GM10248 (cell line): ENCODE measurements around the gene ARHGEF12.

Experiments
- CTCF ChIA-PET: fragments of 300-600 bp; sonication (Branson Sonifier 250); formaldehyde crosslinking; extraction: SDS; loops from one replicate; lab custom pipeline; 2021; ENCODE audit warnings: antibody characterized with exemption; lab: Yijun Ruan, JAX
- POLR2A ChIA-PET: fragments of 350-650 bp; sonication (Branson Sonifier 250); formaldehyde crosslinking; extraction: SDS; loops from one replicate; lab custom pipeline; 2020; ENCODE audit warnings: antibody characterized with exemption; lab: Yijun Ruan, JAX
- DNase-seq: peaks from one replicate; pipeline ENCODE4 v3.0.0; 2012; ENCODE audit errors: extremely low spot score
- TF ChIP-seq, protein P1 (sequence below): IDR thresholded peaks from 2 replicates; pipeline ENCODE4 v1.5.1; 2012; ENCODE audit warnings: mild to moderate bottlenecking, low read depth; ENCODE audit errors: extremely low read depth, missing control alignments, control extremely low read depth

The ARHGEF12 gene

GRCh38 chr11:120532832-120533196, 196.6 kb downstream of the ARHGEF12 start:
- ChIA-PET CTCF (interaction anchor here (1.5 kb wide), 1 partner anchor 19 kb away, joined by 3 read pairs; no protein-coding TSS in a partner anchor), POLR2A (no interaction called here)
- TF ChIP-seq, protein P1, sequence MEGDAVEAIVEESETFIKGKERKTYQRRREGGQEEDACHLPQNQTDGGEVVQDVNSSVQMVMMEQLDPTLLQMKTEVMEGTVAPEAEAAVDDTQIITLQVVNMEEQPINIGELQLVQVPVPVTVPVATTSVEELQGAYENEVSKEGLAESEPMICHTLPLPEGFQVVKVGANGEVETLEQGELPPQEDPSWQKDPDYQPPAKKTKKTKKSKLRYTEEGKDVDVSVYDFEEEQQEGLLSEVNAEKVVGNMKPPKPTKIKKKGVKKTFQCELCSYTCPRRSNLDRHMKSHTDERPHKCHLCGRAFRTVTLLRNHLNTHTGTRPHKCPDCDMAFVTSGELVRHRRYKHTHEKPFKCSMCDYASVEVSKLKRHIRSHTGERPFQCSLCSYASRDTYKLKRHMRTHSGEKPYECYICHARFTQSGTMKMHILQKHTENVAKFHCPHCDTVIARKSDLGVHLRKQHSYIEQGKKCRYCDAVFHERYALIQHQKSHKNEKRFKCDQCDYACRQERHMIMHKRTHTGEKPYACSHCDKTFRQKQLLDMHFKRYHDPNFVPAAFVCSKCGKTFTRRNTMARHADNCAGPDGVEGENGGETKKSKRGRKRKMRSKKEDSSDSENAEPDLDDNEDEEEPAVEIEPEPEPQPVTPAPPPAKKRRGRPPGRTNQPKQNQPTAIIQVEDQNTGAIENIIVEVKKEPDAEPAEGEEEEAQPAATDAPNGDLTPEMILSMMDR = no peak
- no peak for DNase-seq

DNA sequence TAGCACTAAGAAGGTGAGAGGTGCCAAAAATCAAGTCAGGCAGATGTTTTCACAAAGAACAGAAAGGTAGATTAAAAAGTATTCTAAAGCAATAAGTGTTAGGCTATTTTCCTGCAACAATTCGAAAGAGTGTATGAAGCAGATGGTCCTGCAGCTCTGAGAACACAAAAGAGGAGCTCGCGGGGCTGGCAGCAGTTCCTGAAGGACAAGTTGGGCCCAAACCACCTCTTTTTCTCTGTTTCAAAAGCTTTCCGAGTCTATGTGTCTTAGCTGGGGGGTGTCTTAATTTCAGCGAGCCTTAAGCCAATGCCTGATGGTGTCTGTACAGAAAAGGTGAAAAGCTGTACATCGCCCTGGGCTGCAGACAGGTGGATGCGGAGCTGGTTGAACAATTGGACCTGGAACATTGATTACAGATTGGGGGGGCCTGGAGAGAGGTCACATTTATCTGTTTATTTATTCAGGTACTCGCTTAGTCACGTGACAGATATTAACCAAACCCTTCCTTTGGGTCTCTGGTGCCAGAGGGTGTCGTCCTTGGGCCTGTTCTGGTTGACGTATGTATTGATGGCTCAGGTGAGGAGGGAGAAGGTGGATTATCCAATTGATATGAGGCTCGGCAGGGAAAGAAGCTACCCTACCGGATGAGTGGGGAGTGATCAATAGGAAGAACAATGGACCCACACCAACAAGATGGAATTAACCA, 200.0 kb downstream of the ARHGEF12 start:
- DNase-seq = no peak
- ChIA-PET POLR2A (no interaction called here), CTCF (interaction anchor here (1.3 to 1.6 kb wide), 3 partner anchors 17 to 149 kb away, joined by 3 to 4 read pairs (median 3); no protein-coding TSS in a partner anchor)
- TF ChIP-seq, protein P1 = no peak

DNA sequence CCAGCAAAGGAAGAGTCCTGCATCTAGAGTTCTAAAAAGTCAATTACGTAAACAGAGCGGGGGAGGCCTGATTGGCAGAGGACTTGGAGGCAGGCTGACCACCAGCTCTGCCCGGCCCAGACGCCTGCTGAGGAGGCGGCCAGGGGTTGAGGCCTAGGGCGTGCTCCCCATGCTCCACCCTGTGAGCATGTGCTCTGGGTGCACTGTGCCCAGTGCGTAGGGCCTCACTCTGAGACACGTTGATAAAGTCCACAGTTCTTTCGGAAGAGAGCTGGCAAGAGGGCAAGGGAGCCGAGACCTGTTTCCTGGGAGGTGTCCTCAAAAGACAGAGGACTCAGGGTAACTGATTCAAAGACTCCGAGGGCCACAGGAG, 200.6 kb downstream of the ARHGEF12 start:
- POLR2A ChIA-PET = no interaction called here
- no peak for DNase-seq
- CTCF ChIA-PET = interaction anchor here (1.3 to 1.6 kb wide), 3 partner anchors 18 to 149 kb away, joined by 3 to 4 read pairs (median 3); no protein-coding TSS in a partner anchor
- TF ChIP-seq, protein P1 = no peak

DNA sequence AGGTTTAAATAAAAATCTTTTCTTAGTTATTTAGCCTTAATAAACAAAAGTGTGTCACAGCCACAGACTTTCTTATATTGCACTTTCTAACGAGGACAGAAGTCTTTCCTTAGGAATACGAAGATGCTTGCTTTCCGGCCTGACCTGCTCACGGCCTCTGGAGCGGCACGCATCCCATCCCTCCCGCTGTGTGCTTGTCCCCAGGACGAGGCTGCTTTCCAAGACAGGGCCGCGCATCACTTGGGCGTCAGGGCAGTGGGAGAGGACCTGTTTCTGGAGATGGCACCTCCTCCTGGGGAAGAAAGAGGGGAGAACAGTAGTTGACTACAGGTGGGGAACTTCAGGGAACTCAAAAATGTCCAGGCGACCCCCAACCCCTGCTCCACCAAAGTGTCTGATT, 201.8 kb downstream of the ARHGEF12 start:
- DNase-seq = no peak
- ChIA-PET CTCF (no interaction called here), POLR2A (no interaction called here)
- TF ChIP-seq, protein P1 = no peak

- POLR2A ChIA-PET = no interaction called here
- TF ChIP-seq, protein P1 = no peak
- no peak for DNase-seq
- CTCF ChIA-PET = interaction anchor here (1.3 to 1.5 kb wide), 2 partner anchors 28 to 565 kb away, joined by 3 read pairs; no protein-coding TSS in a partner anchor
These were observed 202.5 kb downstream of the ARHGEF12 start for GRCh38 chr11:120538707-120539106.
